Stimulated activated CD8-positive, alpha-beta memory T cell treated with anti-CD3 and anti-CD28 coated beads, Interleukin-12 subunit alpha, Interleukin-12 subunit beta, amount 100 ng/mL, for 1 hour (primary cell): ENCODE results near the gene SMIM45.
A peak's percentile ranks its signal among the peaks of the same experiment; 100 is the strongest.
"Not testable (repeated sequence)": the region's sequence is repeated elsewhere in the genome, so short reads cannot be mapped to it uniquely, and the experiment has no call there.

Experiments used
- DNase-seq: peaks from one replicate; pipeline ENCODE4 v3.0.0-alpha.2; 2020; ENCODE audit warnings: low read depth

Gene SMIM45

DNA sequence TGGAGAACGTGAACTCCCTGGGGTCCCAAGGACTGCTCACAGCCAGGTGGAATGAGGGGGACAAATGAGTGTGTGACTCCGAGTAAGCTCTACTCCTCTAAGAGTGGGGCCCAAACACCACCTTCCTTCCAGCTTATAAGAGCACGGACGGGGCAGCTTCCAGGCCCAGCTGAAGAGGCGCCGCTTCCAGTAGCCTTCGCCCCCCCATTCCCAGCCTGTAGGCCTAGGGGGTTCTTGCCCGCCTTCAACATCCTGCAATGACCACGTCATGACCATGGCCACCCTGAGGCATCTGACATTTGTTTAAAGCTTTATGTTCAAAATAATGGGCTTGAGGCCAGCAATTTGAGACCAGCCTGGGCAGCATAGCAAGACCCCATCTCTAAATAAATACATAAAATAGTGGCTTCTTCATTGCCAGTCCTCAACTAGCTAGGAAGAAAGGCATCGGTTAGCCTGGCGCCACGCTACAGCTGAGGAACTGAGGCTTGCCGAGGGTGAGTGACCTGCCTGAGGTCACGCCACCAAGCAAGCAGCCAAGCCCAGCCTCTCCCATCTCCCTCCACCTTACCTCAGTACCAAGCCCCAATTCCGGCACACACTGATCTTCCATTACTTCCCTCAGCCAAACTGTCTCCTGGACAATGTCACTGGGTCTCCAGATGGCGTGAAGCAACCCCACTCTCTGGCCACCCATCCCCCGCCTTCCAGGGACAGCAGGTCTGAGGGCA is 17.5 kb upstream of the SMIM45 start:
- DNase-seq, result no peak

DNA sequence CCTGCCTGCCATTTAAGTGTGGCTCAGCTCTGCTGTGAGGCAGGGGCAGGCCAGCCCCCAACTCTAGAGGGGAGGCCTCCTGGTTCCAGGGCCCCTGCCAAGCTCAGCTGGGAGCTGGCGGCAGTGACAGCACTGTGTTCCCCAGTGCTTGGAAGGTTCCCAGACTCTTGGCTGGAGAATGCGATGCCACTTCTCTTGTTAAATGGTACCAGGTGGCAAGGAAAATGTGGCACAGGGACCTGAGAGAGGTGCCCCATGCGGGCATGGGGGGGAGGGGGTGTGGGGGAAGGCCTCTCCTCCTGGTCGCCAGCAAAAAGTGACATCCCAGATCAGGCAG is 17.0 kb upstream of the SMIM45 start:
- no peak for DNase-seq

- no peak for DNase-seq
Measured at GRCh38 chr22:41935509-41935908, 16.4 kb upstream of the SMIM45 start.

DNA sequence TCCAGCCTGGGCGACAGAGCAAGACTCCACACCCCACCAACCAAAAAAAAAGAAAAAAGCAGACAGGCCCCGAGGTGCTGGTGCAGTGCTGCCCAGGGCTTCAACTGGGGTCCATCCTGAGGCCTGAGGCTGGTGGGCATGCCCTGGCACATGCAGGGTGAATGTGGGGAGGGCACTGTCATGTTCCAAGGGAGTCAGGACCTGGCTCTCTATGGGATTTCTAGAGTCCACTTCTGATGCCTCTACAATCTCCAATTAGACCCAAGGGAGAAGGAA is 15.1 kb upstream of the SMIM45 start:
- no peak for DNase-seq

- DNase-seq, result peak; percentile 90
Measured at GRCh38 chr22:41939981-41940831, 11.7 kb upstream of the SMIM45 start.

DNA sequence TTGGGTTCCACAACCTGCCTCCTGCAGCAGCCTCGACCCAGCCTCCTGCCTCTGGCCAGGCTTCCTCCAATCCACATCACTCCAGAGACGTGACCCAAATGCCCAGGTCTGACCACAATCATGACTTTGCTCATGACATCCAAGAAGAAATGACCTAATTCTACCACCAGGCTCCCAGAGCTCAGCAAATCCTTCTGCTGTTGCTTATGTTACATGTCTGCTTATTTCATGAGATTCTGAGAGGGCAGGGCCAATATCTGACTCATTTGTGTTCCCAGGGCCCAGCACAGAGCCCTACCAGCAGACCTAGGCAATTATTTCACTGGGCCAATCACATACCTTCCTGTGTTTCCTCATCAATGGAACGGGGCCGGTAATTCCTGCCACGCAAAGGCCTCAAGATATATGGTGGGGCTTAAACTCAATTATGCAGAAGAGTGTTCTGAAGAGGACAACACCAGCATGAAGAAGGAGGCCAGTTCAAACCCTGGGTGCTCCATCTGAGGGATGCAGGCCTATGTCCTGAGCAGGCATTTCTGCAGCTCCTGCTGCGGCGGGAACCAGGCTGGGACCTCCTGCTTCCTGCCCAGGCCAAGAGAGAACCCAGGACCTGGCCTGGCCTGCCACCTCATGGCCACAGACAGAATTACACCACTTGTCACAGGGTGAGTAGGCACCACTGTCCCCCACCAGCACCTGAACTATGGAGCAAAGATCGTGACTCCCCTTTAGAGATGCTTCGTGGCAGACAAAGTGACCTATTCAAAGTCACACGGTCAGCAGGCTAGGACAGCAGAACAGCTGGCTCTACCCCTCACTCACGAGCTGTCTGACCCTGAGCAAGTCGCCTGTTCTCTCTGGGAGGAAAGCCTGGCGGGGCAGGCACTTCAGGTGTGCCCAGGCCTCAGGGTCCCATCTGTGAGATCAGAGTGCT is 10.9 kb upstream of the SMIM45 start:
- DNase-seq, result peak; percentile 78

DNA sequence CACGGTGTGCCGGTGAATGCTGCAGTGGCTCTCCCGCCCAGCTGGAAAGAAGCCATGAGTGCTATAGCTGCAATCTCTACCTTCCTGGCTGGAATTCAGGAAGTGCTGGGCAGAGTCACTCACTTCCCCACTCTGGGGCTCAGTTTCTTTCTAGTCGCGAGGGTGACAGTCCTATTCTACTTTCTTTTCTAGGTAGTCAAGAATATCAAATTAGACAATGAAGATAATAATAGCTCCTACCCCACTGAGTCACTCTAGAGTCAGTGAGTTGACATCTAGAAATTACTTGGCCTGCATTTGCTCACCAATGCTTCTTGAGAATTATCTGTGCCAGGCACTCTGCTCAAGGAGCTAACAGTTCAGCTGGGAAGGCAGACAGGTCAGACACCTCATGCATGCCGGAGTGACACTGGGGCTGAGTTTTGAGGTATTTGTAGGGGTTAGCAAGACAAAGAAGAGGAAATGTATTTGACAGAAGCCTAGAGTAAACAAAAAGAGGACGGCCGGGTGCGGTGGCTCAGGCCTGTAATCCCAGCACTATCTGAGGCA is 8.2 kb upstream of the SMIM45 start:
- no peak for DNase-seq

DNA sequence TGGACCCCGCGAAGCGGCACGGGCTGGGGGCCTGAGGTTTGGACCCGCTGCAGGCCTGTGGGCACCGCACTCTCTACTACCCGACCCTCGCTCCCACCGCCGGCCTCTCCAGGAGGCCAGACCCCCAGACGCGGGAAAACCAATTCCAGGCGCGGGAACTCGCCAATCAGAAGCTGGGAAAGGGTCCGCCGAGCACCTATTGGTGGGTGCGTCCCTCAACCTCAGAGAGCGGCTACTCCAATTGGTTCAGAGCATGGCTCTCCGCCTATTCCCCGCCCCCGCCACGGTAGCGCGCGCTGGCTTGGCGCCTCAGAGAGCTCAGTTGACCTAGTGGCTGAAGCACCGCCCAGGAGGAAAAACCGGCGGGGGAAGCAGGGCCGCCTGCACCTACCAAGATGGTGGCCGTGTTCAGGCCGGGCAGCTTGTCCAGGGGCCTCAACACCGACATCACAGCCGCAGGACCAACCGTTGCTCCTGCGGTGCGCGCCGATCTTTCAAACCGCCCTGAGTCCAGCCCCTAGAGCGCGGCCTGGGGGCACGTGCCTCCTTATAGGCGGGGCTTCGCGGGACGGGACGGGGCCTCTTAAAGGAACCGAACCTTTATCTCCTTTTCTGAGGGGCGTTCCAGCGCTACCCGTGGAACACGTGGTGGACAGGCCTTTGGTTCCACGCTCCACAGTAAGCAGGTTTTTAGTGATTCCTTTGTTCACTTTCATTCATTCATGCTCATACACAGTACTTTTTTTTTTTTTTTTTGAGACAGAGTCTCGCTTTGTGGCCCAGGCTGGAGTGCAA is 5.1 kb upstream of the SMIM45 start, which contains the start of gene CENPM:
CENPM (minus strand) TSS at position 524 of the 795 bp plus-strand sequence; CDS start at position 448, 76 bp downstream.
- DNase-seq, result peak; percentile 74

- no peak for DNase-seq
Measured at GRCh38 chr22:41947424-41948080, 4.4 kb upstream of the SMIM45 start.

- no peak for DNase-seq
Measured at GRCh38 chr22:41948142-41948541, 3.8 kb upstream of the SMIM45 start.

- not testable (repeated sequence) for DNase-seq
Measured at GRCh38 chr22:41948928-41949296, 3.0 kb upstream of the SMIM45 start.

- no peak for DNase-seq
Measured at GRCh38 chr22:41949297-41949965, 2.5 kb upstream of the SMIM45 start.

GRCh38 chr22:41952713-41953112 is 763 bp downstream of the SMIM45 start:
- no peak for DNase-seq

DNA sequence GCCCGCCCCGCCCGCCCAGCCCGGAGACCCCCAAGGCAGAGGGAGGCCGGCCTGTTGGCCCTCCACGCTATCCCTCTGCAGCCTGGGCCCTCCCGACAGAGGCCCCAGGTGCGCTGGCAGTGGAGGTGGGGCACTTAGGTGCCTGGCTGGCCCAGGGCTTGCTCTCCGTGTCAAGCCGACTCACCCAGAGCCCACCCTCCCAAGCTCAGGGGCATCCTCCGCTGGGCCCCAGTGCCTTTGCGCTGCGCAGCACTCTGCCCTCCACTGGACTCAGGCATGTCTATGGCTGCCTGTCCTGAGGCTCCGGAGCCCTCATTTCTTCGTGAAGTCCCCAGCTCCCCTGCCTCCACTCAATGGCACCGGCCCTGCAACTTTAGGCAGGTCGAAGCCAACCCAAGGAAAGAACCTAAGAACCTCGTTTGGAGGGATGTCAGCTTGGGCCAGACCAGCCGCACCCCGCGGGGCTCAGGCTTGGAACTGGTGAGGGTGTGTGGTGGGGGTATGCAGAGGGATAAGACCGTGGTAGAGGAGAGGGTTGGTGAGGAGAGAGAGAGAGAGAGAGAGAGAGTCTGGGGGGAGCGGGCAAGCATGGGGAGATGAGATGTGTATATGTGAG is 6.1 kb downstream of the SMIM45 start:
- DNase-seq, result no peak

- DNase-seq, result no peak
Measured at GRCh38 chr22:41963453-41964111, 11.6 kb downstream of the SMIM45 start.

DNA sequence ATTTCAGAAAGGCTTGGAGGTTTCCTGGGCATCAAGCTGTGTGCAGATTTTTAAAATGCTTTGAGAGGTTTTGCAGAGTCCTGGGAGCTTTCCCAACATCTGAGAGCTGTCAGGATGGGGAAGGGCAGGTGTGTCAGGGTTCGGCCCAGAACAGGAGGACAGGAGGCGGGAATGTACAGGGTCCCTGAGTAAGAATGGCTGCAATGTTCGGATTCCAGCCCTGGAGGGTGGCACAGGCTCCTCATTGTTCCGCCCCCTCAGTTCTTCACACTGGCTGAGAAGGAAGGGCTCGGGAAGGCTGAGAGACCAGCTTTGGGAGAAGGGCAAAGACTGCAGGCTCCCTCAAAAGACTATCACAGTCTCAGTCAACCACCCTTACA is 12.2 kb downstream of the SMIM45 start:
- DNase-seq, result no peak

DNA sequence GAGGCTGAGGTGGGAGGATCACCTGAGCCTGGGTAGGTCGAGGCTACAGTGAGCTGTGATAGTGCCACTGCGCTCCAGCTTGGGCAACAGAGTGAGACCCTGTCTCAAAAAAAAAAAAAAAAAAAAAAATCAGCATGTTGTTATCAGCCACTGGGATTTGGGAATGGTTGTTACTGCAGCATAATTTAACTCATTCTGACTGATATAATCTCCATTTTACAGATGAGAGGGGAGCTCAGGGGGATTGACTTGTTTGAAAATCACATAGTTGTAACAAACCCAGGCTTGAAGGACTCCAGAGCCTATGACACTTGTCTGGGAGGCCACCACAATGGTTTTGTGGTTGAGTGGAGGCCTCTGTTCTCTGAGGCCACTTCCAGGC is 14.3 kb downstream of the SMIM45 start:
- DNase-seq, result no peak

DNA sequence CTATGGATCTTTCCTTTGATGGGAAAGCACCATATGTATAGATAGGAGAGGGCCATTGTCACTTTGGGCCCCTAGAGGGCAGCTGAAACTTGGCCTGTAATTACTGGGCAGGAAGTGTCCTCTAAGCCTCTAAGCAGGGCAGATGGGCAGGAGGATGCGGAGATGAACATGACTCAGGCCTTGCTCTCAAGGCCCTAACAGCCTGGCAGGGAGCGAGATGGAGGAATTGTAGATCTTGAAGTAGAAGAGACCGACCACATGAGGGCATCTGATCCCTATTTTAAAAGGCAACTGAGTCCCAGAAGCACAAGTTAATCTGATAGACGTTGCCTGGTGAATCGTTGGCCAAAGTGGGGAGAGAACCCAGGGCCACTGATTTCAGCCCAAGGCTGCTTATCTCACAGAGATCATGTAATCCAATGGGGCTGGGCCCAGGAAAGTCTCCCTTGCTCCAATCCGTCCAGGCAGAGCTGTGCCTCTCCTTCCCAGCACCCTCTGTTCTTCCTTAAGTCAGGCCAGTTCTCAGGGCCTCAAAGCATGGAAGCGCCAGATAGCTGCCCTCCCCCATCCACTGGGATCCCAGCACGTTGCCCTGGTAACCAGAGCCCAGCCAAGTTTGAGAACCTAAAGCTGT is 14.8 kb downstream of the SMIM45 start:
- no peak for DNase-seq

GRCh38 chr22:41968601-41969000 is 16.7 kb downstream of the SMIM45 start:
- DNase-seq, result no peak
